Epithelial cell of proximal tubule (primary cell): Measurements from ENCODE around the gene RASGEF1C. TPM values are rescaled to one million over a fixed set of nuclear protein-coding genes. Genes with fewer than 3 reads are reported as not detected.

ENCODE experiments used
- DNase-seq: peaks from one replicate; pipeline ENCODE4 v3.0.0-alpha.2; 2011; ENCODE audit warnings: low read depth
- H3K4me3 ChIP-seq: 2 replicates; pipeline ENCODE4 v1.5.1; 2011; ENCODE audit warnings: low read depth, mild to moderate bottlenecking, low read length
- total RNA-seq: library from RNA; depleted of rRNA; stranded (reverse); fragments of >200 nt; gene quantifications from 2 replicates; pipeline ENCODE4 v1.2.3, GENCODE V29; 2015
- TF ChIP-seq, protein P1 (sequence below): conservative IDR thresholded peaks from 2 replicates; pipeline ENCODE4 v1.5.1; 2012; ENCODE audit warnings: low read depth, mild to moderate bottlenecking, low read length

The RASGEF1C gene
- total RNA-seq, 1 donor from 2014 or later = not detected

- TF ChIP-seq, protein P1, sequence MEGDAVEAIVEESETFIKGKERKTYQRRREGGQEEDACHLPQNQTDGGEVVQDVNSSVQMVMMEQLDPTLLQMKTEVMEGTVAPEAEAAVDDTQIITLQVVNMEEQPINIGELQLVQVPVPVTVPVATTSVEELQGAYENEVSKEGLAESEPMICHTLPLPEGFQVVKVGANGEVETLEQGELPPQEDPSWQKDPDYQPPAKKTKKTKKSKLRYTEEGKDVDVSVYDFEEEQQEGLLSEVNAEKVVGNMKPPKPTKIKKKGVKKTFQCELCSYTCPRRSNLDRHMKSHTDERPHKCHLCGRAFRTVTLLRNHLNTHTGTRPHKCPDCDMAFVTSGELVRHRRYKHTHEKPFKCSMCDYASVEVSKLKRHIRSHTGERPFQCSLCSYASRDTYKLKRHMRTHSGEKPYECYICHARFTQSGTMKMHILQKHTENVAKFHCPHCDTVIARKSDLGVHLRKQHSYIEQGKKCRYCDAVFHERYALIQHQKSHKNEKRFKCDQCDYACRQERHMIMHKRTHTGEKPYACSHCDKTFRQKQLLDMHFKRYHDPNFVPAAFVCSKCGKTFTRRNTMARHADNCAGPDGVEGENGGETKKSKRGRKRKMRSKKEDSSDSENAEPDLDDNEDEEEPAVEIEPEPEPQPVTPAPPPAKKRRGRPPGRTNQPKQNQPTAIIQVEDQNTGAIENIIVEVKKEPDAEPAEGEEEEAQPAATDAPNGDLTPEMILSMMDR = no peak
Measured at GRCh38 chr5:180216646-180217171, 7.7 kb upstream of the RASGEF1C start.

GRCh38 chr5:180215783-180216630, 7.0 kb upstream of the RASGEF1C start:
- TF ChIP-seq, protein P1 = no peak
- DNase-seq = no peak
- H3K4me3 ChIP-seq = no peak overlapping the region

More at GRCh38 chr5:180216646-180217171, 7.7 kb upstream of the RASGEF1C start:
- H3K4me3 ChIP-seq = no peak overlapping the region
- DNase-seq = no peak

GRCh38 chr5:180214870-180215770, 6.1 kb upstream of the RASGEF1C start:
- DNase-seq = no peak
- TF ChIP-seq, protein P1 = no peak
- H3K4me3 ChIP-seq = no peak overlapping the region

DNA sequence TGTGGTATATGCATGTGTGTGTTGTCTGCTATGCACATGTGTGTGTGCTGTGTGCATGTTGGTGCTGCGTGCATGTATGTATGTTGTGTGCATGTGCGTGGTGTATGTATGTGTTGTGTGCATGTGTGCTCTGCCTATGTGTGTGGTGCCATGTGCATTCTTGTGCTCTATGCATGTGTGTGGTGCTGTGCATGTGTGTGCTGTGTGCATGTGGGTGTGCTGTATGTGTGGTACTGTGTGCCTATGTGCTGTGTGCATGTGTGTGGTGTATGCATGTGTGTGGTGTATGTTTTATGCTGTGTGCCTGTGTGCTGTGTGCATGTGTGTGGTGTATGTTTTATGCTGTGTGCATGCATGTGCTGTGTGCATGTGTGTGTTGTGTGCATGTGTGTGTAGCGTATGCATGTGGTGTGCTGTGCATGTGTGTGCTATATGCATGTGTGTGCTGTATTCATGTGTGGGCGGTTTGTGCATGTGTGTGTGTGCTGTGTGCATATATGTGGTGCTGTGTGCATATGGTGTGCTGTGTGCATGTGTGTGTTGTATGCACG, 4.7 kb upstream of the RASGEF1C start:
- no peak for DNase-seq
- H3K4me3 ChIP-seq = no peak overlapping the region
- TF ChIP-seq, protein P1 = no peak

- TF ChIP-seq, protein P1 = no peak
- no peak for DNase-seq
- no peak overlapping the region for H3K4me3 ChIP-seq
Measured at GRCh38 chr5:180213256-180213600, 4.2 kb upstream of the RASGEF1C start.

DNA sequence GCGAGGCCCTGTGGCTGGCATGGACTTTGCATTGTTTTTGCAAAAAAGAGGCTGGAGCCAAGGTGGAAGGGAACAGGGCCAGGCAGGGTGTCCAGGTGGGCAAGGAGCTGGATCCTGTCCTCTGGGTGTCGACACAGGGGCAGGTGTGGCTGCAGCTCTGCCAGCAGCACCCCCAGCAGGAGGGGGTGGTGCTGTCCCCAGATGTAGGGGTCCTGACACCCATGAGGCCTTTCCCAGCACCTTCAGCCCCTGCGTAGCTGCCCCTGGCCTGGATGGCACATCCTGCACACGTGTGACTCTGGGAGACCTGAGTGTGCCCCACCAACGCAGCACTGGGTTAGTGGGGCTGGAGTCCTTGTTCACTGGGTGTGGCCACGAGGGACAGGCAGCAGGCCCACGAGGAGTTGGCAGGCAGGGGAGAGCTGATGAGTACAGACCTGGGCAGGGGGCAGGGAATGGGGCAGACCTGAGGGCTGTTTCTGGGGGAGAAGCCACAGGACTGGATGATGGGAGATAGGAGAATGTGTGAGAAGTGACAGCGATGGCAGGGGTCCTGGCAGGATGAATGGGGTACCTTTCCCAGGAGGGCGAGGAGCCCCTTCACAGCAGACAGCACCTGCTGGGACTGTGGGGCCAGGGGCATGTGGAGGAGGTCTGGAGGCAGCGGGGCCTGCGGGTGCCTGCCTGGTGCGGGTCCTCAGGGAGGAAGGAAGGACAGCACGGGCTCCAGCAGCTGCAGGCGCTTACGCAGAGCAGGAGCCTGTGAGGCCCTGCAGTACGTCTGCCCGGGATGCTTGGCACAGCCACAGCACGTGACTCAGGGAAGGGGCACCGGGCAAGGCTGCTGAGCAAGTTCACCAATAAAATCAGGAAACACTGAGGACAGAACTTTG, 3.6 kb upstream of the RASGEF1C start:
- H3K4me3 ChIP-seq = no peak overlapping the region
- DNase-seq = no peak
- TF ChIP-seq, protein P1 = no peak
